Stimulated activated CD4-positive, alpha-beta T cell treated with anti-CD3 and anti-CD28 coated beads, Interleukin-2, amount 100 ng/mL, for 24 hours (primary cell): ENCODE data around the gene LINGO3.

Source experiments
- DNase-seq, 2 donors: peaks; one replicate each; pipeline ENCODE4 v3.0.0-alpha.2; 2020

LINGO3 gene

DNA sequence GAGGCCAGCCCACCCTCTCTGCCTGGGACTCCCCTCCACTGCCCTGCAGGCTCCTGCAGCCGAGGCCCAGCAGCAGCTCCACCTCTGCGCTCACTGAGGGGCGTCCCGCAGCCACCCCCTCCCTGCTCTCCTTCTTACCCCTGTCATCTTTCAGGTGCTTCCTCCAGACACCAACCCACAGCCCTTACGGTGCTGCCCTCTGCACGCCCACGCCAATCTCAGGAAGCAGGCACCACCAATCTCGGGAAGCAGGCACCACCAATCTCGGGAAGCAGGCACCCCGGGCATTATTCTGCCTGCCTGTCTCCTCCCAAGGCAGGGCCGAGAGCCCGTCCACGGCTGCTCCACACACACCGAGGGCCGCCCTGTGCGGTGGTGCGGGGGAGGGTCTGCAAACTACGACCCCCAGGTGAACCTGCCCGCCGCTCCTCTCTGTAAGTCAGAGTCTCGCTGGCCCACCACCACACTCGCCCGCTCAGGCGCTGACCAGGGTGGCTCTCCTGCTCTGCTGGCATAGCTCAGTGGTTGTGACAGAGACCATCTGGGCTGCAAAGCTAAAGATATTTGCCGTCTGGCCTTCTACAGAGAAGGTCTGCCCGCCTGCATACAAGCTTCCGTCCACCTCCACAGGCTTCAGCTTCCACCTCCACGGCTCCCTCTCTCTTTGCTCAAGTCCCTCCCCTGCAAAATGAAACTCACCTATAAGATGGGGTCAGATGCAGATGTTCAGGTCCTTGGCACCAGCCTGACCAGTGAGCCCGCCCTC is 17.5 kb upstream of the LINGO3 start:
- no peak for DNase-seq

GRCh38 chr19:2324220-2324948 is 16.4 kb upstream of the LINGO3 start:
- DNase-seq = no peak

GRCh38 chr19:2323707-2324106 is 15.8 kb upstream of the LINGO3 start:
- DNase-seq = no peak

DNA sequence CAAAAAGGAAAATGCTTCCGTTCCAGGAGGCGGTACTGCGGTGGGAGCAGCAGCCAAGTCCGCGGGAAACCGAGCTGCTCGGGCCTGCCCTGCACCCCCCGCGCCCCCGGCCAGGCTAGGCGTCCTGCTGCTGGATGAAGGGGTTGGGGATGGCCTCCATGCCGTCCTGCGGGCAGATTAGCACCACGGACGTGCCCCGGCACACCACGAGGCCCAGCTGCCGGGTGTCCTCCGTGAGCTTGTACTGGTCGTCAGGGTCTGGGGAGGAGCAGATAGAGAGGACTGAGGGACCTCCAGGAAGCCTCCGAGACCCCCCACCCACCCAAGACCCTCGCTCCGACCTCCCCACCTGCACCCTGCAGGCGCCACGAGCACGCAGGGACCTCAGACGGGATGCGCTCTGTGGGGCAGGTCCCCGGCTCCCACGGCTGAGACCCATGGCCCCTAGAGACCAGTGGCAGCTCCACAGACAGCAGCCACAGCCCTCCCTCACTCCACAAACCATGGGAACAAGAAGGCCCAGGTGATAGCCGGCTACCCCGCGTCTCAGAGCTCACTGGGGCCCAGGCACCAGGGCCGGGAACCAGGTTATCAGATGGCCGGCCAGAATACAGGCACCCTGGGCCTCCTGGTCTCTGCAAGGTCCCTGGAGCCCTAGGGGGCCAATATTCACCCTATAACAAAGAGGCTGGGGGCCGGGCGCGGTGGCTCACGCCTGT is 13.8 kb upstream of the LINGO3 start:
- DNase-seq = no peak

DNA sequence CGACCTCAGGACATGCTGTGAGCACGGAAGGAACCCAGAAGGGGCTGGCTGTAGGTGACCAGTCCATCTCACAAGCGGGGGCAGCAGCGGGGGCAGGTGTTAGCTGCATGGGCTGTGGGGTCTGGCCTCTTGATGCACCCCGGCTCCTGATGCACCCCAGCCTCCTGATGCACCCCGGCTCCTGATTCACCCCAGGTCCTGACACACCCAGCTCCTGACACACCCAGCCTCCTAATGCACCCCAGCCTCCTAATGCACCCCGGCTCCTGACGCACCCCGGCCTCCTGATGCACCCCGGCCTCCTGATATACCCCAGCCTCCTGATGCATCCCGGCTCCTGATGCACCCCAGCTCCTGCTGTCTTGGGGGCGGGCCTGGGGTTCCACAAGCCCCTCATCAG is 13.0 kb upstream of the LINGO3 start:
- DNase-seq = no peak

DNA sequence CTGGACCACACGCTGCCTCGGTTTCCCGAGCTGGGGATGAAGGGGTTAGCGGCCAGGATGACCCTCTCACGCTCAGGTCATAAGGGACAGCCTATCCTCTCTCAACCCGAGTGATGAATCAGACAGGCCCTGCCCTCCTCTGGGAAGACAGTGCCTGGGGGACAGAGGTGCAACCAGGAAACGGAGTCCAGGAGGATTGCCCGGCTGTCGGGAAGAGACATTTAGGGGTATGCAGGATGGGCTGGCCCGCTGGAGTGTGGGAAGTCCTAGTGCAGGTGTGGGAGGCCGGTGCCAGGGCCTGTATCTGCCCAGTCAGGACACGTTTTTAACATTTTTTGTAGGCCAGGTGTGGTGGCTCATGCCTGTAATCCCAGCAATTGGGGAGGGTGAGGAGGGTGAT is 12.1 kb upstream of the LINGO3 start:
- no peak for DNase-seq

DNA sequence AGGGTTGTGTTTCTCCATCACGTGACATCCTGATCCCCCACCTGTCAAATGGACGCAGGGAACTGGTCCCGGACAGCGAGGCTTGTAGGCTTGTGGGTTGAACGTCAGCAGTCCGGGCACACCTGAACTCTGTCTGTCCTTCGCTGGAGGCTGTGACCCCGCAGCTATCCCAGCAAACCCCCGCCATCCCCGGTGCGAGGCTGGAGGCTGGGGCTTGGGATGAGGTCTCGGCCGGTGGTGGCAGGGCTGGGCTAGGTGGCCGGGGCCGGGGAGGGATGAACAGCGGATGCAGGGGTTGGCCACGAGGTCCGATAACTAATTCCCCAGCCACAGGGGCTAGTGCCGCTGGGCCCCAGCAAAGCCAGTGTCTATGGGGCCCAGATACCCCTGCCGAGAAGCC is 11.6 kb upstream of the LINGO3 start:
- no peak for DNase-seq

DNA sequence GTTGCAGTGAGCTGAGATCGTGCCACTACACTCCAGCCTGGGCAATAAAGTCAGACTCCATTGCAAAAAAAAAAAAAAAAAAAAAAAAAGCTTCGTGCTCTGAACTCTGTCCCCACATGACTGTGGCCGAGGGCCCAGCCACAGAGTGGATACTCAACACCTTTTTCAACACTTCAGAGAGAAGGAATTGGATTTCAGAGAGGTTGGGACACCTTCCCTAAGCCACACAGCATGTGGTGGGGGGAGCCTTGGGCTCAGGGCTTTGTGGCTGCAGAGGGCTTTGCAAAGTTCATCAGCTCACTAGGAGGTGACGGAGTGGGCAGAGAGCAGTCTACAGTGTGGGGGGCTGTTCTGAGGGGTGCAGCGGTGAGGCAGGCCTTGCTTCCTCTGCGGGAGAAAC is 11.0 kb upstream of the LINGO3 start:
- no peak for DNase-seq

DNA sequence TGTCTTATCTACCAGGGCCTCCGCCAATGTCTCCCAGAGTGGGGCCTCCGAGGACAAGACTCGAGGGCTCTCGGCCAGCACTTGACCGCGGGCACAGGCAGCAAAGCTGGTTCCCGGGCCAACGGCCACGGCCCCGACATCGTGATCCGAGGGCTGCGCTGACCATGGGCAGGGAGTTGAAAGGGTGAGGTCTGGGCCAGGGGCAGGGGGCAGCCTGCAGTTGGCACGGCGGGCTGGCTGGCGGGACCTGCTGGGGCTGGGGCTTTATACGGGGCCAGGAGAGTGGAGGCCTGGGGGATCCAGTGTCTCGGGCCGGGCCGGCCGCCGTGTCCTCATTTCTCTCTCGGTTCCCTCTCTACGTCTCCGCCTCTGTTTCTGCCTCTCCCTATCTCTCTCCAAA is 9.8 kb upstream of the LINGO3 start:
- DNase-seq = no peak

DNA sequence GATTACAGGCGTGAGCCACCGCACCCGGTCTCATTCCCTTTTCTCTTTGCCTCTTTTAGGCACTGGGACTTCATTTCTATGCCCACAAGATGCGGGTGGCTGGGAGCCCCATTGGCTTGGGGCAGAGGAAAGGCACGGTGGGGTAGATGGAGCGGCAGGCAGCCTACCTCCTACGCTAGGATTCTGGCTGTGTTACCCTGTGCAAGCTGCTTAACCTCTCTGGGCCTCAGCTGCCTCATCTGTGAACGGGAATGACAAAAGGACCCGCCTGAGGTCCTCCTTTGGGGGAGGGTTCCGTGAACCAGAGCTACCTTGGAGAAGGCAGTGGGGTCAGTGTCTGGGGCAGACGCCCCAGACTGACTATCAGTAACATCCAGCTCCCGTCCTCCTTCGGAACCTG is 9.3 kb upstream of the LINGO3 start:
- DNase-seq = no peak

GRCh38 chr19:2315818-2316353 is 7.9 kb upstream of the LINGO3 start:
- DNase-seq = no peak

- no peak for DNase-seq
Observed at GRCh38 chr19:2315121-2315817, 7.3 kb upstream of the LINGO3 start.

DNA sequence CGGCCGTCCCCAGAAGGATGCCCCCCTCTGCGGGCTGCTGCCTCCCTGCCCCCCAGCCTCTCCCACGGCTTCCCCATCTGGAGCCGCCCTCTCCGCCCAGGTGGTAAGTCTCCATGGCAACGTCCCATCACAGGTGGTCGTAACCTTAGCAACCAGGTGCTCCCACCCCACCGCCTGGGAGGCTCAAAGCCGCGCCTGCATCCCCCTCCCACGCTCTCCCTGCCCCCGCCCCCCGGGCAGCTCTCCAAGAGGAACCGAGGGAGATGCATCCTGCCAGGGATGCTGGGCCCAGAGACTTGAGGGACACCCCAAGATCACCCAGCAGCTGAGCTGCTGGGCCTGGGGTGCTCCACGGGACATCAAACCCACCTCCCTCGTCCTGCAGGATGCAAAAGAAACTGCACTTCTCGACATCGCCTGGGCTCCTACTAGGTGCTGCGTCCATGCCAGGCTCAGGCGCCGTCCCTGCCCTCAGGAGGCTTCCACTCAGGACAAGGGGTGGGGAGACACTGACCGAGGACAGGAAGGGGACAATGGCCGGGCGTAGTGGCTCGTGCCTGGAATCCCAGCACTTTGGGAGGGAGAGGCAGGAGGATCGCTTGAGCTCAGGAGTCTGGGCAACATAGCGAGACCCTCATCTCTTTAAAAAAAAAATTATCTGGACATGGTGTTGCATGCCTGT is 5.0 kb upstream of the LINGO3 start:
- no peak for DNase-seq

GRCh38 chr19:2311093-2311492 is 3.1 kb upstream of the LINGO3 start:
- no peak for DNase-seq

DNA sequence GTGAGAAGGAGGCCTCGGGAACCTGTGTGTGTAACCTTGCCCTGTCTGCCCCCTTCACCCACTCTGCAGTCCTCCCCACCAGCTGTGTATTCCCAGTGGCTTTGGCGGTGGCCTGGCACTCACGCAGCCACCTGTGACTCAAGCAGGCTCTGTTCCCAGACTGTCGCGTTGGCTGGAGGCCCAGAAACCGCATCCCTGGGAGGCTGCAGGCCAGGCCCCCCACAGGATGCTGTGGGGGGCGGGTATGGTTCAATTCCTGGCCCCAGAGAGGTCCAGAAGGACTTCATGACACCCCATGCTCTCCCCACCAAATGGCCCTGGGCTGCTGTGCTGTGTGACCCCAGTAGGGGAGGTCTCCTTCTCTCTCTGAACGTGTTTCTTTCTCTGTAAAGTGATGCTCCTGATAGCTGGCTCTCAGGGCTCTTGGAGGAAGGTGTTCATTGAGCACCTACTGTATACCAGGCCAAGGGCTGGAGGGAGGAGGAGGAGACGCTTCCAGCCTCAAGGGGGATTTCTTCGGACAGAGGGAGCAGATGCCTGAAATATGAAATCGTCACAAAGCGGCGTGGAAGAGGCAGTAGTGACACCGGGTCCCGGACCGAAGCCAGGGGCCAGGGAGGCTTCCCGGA is 1.9 kb upstream of the LINGO3 start:
- no peak for DNase-seq

DNA sequence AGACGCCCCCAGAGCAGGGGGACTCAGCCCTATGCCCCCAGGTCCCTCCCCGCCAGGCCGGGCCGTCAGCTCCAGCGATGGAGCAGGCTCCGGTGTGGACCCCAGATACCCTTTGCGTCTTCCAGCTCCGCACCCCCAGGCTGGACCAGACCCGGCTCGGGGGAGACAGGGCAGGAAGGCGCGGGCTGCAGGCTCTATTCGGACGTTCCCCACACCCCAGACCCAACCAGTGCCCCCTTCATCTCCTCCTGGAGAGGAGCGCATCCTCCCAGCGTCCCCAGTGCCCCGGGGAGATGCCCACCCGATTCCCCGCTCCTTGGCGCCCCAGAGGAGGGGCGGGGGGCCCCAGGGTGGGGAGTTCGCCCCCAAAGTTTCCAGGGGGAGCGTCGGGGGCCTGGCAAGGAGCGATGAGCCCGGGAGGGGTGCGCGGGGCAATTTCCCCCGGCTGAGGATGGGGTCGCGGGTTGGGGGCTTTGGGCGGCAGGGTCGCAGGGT is 389 bp downstream of the LINGO3 start:
- no peak for DNase-seq

- no peak for DNase-seq
Observed at GRCh38 chr19:2306971-2307370, 983 bp downstream of the LINGO3 start.

DNA sequence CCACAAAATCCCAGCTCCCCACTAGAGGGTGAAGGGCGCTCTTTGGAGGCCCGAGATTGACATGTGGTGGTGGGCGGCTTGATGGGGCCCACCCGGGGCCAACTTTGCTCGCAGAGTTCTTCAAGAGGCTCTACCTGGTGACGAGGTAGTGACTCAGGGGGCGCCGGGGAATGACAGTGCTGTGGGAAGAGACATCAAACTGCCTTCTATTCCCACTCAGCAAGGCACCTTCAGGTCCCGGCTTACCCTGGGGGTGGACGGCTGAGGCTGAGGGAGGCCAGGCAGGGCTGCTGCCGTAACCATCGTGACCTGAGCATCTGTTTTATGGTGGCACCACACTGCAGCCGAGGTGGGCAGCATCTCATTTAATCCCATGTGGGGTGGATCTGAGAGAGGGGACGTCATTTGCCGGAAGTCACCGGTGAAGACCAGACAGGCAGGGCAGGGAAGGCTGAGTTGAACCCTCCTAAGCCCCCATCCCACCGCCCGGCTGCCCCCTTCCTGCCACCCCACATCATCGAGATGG is 1.6 kb downstream of the LINGO3 start:
- DNase-seq = no peak

DNA sequence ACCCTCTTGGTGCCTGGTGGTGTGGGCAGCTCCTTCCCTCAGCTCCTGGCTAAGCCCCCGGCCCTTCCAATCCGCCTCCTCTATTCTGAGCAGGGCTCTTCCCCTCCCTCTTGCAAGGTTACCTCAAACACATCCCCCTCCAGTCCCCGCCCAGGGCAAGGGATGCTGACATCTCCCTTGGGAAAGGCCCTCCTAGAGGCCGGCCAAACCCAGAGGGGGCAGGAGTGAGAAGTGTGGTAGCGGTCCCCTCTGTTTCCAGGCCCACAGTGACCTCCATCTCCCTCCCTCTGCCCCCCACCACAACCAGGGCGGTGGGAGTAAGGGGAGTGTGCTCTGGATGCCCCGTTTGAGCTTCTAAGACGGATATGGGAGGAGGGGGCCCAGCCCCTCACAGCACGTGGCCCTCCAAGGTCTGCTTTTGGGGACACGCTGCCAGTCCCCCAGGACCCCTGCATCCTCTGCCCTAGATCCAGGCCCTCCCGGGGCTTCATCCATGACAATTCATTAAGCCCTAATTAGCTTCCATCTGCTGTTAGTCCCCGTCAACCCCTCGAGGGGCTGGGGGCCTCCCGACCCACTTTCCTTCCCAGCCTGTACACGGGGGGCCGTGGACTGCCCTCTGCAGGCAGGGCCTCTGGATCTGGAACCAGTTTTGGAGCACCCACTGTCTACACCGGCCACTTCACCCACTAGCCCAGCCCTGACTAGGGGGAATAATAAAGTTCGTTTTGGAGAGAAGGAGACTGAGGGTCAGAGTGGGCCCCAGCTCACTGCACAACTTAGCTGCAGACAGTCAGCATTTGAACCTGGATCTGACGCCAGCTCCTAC is 2.3 kb downstream of the LINGO3 start:
- DNase-seq = no peak

- DNase-seq = no peak
Observed at GRCh38 chr19:2303211-2303798, 4.6 kb downstream of the LINGO3 start.
